ENCODE measurements around the gene CD2.

GRCh38 chr1:116794804-116795481 lies 40.7 kb downstream of the CD2 start:
- no peak for TF ChIP-seq EZH2 (IDR thresholded peaks at IDR 0.05)
- no peak for TF ChIP-seq POLR2AphosphoS5 (IDR thresholded peaks at IDR 0.05; ENCODE audit: borderline replicate concordance, low read depth, low read length)
- no peak for TF ChIP-seq FOXP2 (optimal IDR thresholded peaks at IDR 0.05; ENCODE audit: control extremely low read depth, extremely low read length, insufficient read depth)

Measured in SK-N-MC (cell line).